ENCODE results near the gene SH3GLB1. TPM values are rescaled to one million over a fixed set of nuclear protein-coding genes. Genes with fewer than 3 reads are reported as not detected.
"Not testable (repeated sequence)": the region's sequence is repeated elsewhere in the genome, so short reads cannot be mapped to it uniquely, and the experiment has no call there.

Gene SH3GLB1
- polyA plus RNA-seq (ENCODE audit: insufficient read length in 4 of 4): 10 to 100 TPM; 73.5 to 91.9 (median 89.5) TPM

DNA sequence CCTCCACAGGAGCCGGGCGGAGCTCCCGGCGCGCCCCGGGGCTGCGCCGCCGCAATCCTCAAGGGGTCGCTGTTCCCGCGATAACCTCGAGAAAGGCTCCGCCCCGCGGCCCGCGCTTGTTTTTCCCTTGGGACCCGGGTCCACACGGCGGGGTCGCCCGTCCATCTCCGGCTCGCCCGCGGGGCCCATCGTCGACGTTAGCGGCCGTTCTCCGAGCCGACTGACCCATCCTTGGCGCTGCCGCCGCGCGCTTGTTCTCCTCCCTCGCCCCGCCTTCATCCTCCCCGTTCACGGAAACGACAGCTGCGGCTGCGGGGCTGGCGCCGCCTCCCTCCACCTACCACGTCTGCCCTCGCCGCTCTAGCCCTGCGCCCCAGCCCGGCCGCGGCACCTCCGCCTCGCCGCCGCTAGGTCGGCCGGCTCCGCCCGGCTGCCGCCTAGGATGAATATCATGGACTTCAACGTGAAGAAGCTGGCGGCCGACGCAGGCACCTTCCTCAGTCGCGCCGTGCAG is at the start of gene SH3GLB1:
Gene SH3GLB1, plus strand, starts transcription at position 119 of the 514 bp plus-strand sequence. Its CDS starts 324 bp downstream, at position 443.
- peak; percentile 78 to 89 (median 81) for DNase-seq (ENCODE audit: low read depth in 4 of 4, low spot score in 3 of 4)

DNA sequence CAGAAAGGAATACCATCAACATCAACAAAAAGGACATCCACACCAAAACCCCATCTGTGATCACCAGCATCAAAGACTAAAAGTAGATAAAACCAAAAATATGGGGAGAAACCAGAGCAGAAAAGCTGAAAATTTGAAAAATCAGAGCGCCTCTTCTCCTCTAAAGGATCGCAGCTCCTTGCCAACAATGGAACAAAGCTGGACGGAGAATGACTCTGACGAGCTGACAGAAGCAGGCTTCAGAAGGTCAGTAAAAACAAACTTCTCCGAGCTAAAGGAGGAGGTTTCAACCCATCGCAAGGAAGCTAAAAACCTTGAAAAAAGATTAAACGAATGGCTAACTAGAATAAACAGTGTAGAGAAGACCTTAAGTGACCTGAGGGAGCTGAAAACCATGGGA is 46.0 kb upstream of the SH3GLB1 start:
- DNase-seq (ENCODE audit: low read depth in 4 of 4, low spot score in 3 of 4): not testable (repeated sequence)

GRCh38 chr1:86666368-86666767 is 38.0 kb upstream of the SH3GLB1 start:
- no peak for DNase-seq (ENCODE audit: low read depth in 4 of 4, low spot score in 3 of 4)

GRCh38 chr1:86687595-86687994 is 16.8 kb upstream of the SH3GLB1 start:
- DNase-seq (ENCODE audit: low read depth in 4 of 4, low spot score in 3 of 4): no peak

- DNase-seq (ENCODE audit: low read depth in 4 of 4, low spot score in 3 of 4): no peak
Observed at GRCh38 chr1:86692641-86693040, 11.7 kb upstream of the SH3GLB1 start.

GRCh38 chr1:86695400-86695799 is 9.0 kb upstream of the SH3GLB1 start:
- no peak for DNase-seq (ENCODE audit: low read depth in 4 of 4, low spot score in 3 of 4)

DNA sequence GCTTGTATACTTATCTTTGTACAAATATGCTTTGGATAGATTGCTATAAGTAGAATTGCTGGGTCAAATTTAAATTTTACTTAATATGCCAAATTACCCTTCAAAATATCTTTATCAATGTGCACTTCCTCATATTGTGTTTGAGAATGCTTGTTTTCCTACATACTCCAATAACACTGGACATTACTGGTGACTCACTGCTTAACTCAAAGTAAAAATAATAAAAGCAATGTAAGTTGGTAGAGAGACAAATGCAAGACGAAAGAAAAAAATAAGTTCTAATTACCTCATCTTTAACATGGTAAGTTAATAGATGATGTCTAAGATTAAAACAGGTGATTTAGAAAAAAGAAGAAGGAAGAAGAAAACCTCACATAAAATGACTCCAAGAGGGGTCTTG is 7.9 kb upstream of the SH3GLB1 start:
- no peak for DNase-seq (ENCODE audit: low read depth in 4 of 4, low spot score in 3 of 4)

DNA sequence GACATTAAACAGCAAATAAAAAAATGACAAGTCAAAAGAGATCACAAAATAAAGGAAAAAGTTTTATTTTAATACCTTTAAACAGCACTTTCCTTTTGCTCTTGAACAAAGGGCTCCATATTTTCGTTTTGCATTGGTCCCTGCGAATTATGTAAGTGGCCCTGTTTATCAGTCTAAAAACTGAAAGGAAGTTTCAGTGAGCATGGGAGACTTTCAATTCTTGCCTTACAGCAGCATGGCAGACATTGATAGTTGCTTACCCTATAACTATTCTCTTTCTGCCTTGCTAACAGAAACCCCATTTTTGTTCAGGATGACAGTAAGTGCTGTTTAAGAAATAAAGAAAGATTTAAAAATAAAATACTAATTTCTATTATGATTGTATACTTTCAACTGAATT is 5.2 kb upstream of the SH3GLB1 start:
- DNase-seq (ENCODE audit: low read depth in 4 of 4, low spot score in 3 of 4): no peak

GRCh38 chr1:86701731-86702130 is 2.6 kb upstream of the SH3GLB1 start:
- DNase-seq (ENCODE audit: low read depth in 4 of 4, low spot score in 3 of 4): no peak

GRCh38 chr1:86702954-86703494 is 1.4 kb upstream of the SH3GLB1 start:
- not testable (repeated sequence) for DNase-seq (ENCODE audit: low read depth in 4 of 4, low spot score in 3 of 4)

DNA sequence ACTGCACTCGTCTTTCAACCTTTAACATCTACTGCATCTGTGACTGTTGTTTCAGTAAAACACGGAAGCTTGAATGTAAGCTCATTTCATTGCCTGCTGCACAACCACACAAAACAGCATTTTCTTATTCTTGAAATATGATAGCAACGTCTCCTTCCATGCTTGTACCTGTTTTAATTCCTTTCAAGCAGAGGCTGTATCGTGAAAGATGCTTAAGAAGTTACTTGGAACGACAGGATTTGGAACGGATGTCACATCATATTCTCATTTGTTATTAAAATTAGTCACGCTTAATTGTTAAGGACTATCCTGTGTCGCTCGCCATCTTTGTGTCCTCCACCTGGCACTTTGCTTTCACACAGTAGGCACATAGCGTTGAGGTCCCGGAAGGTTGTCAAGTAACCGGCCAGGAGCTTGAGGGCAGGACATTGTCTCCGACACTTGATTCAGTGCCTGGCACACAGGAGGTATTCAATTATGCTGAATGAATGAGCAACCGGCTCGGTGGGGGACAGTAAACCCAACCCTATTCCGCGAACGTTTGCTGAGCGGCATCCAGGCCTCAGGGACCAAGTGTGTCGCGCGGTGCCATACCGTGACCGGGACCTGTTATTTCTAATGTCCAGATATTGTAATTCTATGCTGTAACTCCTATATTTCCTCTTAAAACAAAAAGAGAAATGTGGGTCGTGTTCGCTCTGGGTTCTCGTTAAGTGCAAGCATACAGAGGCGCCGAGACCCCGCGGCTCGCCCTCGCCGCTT is 499 bp upstream of the SH3GLB1 start:
- peak in 1 of 4 donors; percentile 20 for DNase-seq (ENCODE audit: low read depth in 4 of 4, low spot score in 3 of 4)

GRCh38 chr1:86704972-86705664 is 742 bp downstream of the SH3GLB1 start:
- DNase-seq (ENCODE audit: low read depth in 4 of 4, low spot score in 3 of 4): peak; percentile 44 to 53 (median 46)

GRCh38 chr1:86705665-86705985 is 1.2 kb downstream of the SH3GLB1 start:
- DNase-seq (ENCODE audit: low read depth in 4 of 4, low spot score in 3 of 4): no peak

DNA sequence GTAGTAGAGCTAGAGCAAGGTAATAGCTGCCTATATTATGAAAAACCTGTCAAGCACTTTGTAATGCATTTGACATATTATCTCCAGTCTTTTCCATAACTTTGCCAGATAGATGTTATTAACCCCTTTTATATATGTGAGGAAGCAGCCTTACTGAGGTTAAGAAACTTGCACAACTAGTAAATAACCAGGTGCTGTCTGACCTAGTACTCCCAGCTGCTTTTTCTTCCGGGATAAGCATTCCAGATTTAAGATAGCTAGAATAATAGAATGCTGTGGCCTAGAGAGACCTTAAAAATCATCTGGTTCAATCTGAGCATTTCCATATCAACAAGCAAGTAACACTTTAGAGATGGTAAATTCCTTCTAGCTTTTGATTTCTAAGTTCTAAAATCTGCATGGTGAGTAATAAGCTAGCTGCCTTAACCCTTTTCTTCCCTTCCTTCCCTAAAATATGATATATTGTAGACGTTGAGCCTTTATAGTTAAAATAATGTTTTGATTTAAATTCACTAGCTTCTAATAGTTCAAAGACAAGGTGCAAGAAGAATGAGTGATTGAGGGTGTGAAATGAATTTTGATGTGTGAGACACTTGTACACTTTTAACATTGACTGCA is 1.8 kb downstream of the SH3GLB1 start:
- no peak for DNase-seq (ENCODE audit: low read depth in 4 of 4, low spot score in 3 of 4)

DNA sequence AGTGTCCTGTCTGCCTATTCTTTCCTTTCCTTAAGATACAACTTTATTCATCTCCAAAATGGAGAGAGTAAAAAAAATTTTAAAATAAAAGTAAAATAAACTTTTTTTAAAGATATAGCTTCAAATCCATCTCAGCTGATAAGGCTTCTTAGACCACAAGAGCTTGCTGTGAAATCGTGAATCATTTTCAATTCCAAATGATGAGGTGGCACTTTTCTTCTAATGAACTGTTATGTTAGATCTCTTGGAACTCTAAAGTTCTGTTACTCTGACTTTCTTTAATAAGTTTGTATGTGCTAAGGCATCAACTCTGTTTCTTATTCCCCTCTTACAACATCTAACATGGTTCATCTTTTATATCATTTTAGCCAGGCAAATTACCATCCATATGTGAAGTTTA is 4.5 kb downstream of the SH3GLB1 start:
- no peak for DNase-seq (ENCODE audit: low read depth in 4 of 4, low spot score in 3 of 4)

GRCh38 chr1:86712088-86712860 is 7.9 kb downstream of the SH3GLB1 start:
- DNase-seq (ENCODE audit: low read depth in 4 of 4, low spot score in 3 of 4): no peak

DNA sequence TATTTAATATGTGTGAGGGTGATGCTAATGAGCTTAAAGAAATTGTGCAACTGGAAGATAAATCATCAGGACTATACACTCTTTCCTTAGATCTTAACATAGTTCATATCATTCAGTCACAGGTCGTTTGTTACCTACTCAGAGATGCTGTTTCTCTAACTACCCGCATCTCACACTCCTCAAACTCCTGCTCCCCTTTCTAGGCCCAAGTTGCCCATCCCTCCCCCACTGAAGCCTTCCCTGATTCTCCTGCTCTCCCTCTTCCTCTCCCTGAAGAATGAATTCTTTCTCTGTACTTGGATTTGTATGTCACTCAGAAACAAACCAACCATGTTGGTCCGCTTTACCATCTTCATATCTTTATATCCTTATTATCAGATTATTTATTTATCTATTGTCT is 9.1 kb downstream of the SH3GLB1 start:
- no peak for DNase-seq (ENCODE audit: low read depth in 4 of 4, low spot score in 3 of 4)

- no peak for DNase-seq (ENCODE audit: low read depth in 4 of 4, low spot score in 3 of 4)
Observed at GRCh38 chr1:86714159-86714558, 9.8 kb downstream of the SH3GLB1 start.

GRCh38 chr1:86714561-86715244 is 10.3 kb downstream of the SH3GLB1 start:
- no peak for DNase-seq (ENCODE audit: low read depth in 4 of 4, low spot score in 3 of 4)

- DNase-seq (ENCODE audit: low read depth in 4 of 4, low spot score in 3 of 4): no peak
Observed at GRCh38 chr1:86718786-86719185, 14.4 kb downstream of the SH3GLB1 start.
